Stimulated activated CD4-positive, alpha-beta T cell treated with anti-CD3 and anti-CD28 coated beads, Interleukin-4, amount 100 ng/mL, for 4 hours (primary cell): ENCODE data around the gene BMPR1B.
"Not testable (repeated sequence)": the region's sequence is repeated elsewhere in the genome, so short reads cannot be mapped to it uniquely, and the experiment has no call there.

ENCODE experiments used
- DNase-seq, 2 experiments: peaks; one replicate each; pipeline ENCODE4 v3.0.0-alpha.2; 2020

The BMPR1B gene

GRCh38 chr4:95049551-95050233, 291.9 kb downstream of the BMPR1B start:
- no peak for DNase-seq

DNA sequence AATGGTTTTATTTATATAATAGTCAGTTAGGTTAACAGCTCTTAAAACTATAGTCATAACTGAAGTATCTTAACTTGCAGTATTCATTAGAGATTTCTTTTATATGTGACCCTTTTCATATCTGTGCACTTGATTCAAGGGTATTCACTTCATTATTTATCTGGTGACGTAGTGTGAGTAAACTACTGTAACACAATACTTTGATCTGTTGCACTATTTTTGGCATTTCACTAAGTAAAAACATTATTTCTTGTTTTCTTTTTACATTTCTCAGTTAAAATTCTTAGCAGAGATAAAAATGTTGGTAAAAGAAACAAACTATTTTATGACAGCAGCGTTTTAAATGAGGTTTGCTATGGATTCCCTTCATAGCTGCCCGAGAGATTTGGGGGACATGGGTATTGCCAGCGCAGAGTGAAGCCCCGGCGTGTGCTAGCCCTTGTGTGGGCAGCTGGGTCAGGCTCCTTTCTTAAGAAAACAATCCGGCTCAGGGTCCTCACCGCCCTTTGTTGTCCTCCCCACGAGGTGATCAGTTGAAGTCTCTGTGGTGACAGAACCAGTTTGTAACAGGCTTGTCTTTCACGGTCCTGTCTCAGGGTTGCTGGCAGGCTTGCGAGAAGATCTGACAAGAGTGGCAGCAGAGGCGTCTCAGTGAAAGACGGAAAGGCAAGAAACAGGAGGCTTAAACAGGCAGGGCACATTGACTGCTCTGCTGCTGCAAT, 293.4 kb downstream of the BMPR1B start:
- no peak for DNase-seq

DNA sequence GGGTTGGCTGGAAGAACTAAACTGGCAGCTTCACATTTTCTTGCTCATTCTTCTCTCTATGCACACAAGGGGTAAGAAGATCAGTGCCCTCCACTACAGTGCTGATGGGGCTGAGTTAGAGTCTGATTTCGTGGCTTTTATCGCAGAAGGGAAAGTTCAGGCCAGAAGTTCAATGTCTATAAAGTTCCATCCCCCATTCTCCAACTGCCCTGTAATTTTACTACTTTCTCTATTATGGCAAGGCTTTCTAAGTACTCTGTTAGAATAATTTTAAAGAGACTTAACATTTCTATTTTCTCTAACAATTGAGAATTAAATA, 293.9 kb downstream of the BMPR1B start:
- DNase-seq: no peak

GRCh38 chr4:95058991-95059390, 301.2 kb downstream of the BMPR1B start:
- DNase-seq: no peak

GRCh38 chr4:95059663-95060062, 301.9 kb downstream of the BMPR1B start:
- no peak for DNase-seq

GRCh38 chr4:95061220-95061619, 303.5 kb downstream of the BMPR1B start:
- no peak for DNase-seq

GRCh38 chr4:95061801-95062200, 304.0 kb downstream of the BMPR1B start:
- not testable (repeated sequence) for DNase-seq

- no peak for DNase-seq
Measured at GRCh38 chr4:95066050-95066449, 308.3 kb downstream of the BMPR1B start.

DNA sequence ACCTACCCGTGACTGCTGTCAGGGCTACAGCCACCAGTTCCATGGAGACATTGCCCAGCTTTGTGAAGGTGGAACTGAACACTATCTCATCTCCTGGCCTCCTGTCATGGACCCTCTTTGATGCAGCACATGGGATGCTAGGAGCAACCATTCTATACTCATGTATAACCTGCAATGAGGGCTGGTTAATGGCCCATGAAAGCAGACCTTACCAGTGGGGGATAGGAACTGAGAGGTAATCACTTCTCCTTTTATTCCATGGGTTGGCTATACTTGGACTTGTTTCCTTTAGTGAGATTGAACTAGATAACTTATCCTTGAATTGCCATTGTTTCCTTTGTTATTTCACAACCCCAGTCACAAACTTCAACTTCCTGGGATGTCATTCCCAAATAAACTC, 310.6 kb downstream of the BMPR1B start:
- no peak for DNase-seq

GRCh38 chr4:95068818-95069478, 311.2 kb downstream of the BMPR1B start:
- DNase-seq: no peak

GRCh38 chr4:95071851-95072250, 314.1 kb downstream of the BMPR1B start:
- no peak for DNase-seq

DNA sequence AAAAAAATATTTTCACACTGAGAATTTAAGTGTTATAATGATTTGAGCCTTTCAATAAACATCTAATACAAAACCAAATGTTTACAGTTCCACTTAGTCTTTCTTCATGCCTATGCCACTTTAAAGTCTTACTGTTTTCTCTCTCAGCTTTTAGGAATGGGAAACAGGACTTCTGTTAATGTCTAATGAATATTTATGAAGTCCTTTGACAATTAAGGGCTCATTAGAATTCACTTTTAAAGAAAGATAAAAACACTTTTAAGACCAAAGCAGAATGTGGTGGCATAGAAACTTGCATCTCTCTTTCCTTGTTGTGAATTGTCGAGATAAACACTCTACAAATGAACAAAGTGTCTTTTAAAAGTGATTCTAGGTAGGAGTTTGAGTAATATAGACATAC, 315.9 kb downstream of the BMPR1B start:
- no peak for DNase-seq

- DNase-seq: no peak
Measured at GRCh38 chr4:95077864-95078263, 320.1 kb downstream of the BMPR1B start.

- no peak for DNase-seq
Measured at GRCh38 chr4:95080969-95081368, 323.2 kb downstream of the BMPR1B start.

- no peak for DNase-seq
Measured at GRCh38 chr4:95084584-95084983, 326.8 kb downstream of the BMPR1B start.

- no peak for DNase-seq
Measured at GRCh38 chr4:95085124-95085833, 327.5 kb downstream of the BMPR1B start.

DNA sequence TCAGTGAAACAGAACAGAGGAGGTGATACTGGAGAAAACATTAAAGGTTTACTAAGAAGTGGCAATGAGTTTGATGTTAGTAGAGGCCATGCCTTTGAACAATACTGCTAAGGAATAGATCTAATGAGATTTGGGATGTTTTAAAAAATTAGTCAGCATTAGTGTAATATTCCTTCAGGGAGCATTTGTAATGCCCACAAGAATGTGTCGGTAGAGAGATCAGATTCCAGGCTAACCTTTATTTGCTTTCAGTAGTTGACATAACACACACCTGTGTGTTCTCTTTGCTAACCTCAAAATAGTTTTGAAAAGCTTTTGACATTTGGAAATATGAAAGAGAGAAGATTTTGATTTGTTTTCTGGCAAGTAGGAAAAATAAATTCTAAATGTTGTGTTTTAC, 328.8 kb downstream of the BMPR1B start:
- no peak for DNase-seq

GRCh38 chr4:95087657-95088455, 330.1 kb downstream of the BMPR1B start:
- DNase-seq: no peak

GRCh38 chr4:95091272-95091671, 333.5 kb downstream of the BMPR1B start:
- DNase-seq: no peak

DNA sequence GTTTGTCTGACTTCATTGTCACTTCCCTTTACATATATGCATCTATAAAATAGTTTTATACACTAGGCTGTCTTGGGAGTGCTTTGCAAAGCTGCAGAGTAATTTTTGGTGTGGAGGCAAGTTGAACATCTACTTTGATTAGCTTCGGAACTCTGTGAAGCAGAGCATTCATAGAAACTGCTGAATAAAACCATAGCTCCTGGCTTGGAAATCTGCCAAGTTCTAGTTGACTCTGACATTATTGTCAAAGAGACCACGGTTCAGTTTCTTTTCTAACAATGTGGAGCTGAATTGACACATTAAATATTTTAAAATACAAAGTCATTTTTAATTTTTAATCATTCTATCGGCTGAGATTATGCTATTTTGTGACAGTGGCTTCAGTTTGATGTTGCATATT, 335.0 kb downstream of the BMPR1B start:
- DNase-seq: no peak

GRCh38 chr4:95093460-95093859, 335.7 kb downstream of the BMPR1B start:
- no peak for DNase-seq
